GM18499 (cell line): ENCODE results near the gene MIPEP.

ENCODE experiments used
- ATAC-seq: cut with Tn5 transposase; IDR thresholded peaks from one replicate; pipeline ENCODE4 v1.9.1; 2021; ENCODE audit warnings: moderate number of reproducible peaks; ENCODE audit not compliant: insufficient read depth, unreplicated experiment

MIPEP gene

GRCh38 chr13:23725922-23726321, 163.3 kb downstream of the MIPEP start:
- no peak for ATAC-seq

DNA sequence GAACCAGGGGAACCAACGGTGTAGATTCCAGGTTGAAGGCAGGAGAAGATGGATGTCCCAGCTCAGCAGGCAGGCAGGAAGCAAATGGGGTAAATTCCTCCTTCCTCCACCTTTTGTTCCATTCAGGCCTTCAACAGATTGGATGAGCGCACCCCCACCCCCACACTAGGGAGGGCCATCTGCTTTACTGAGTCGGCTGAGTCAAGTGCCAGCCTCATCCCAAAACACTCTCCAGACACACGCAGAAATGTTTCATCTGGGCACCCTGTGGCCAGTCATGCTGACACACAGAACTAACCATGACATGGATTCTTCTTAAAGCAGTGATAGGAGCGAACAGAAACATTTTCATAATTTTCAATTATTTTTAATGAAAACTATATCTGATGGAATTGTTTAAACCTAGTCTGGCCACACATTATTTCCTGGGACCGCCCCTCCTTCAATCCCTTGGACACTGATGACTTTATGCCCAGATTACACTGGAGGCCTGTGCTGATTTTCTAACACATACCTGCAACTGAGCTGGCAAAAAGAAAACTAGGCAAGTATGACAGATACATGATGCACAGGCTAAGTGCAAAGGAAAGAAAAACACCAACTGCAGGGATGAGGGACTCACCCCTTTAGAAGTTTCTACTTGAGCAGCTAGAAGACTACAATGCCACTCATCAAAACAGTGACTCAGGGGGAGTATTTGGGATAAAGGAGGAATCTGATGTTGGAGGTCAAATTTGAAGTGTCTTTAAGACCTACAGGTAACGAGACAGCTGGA, 164.8 kb downstream of the MIPEP start:
- ATAC-seq = no peak

DNA sequence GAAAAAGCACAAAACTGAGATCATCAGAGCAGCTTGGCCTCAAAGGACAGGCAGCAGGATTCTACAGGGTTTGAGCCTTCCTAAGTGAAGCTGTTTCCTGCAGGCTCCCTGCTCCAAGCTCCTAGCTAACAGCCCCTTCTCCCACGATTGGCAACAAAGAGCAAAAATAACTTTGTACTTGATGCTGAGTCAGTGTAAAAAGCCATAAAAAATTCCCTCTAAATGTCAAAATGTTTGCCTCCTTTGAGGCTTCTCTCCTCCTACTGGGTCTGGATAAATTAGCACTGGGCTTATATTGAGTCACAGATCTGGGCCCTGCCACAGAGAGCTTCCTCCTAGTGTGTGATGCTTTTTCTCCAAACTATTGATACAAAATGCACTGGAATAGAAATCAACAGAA, 165.7 kb downstream of the MIPEP start:
- ATAC-seq = no peak

DNA sequence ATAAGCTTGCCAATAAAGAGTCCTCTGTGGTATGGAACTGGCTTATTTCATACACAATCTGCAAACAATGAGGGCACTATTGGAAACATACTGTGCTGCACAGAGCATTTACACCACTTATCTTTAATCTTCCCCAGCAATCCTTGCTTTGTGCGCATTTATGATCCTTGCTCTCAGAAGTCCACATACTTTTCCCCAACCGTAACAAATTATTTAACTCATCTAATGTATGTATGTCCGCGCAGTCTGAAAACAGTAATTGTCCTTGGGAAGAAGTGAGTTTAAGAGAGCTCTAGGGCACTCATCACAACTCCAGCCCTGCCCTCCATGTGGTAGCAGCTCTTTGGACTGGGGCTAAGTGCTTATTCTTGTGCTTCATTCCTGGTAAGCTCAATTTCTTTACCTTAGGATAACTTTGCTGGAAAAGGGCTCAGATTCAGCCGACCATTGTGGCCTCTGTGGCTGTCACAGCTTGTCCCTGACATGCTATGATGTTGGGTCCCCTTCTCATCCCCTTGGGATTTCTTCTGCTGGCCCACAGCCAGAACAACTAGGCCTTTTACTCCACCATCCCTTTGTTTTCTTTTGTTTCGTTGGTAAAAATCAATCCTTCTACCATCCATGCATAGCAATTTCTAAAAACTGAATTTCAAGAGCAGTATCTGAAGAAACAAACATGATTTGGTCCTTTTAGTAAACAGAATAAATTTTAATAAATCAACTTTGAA, 166.3 kb downstream of the MIPEP start:
- ATAC-seq = no peak

GRCh38 chr13:23718996-23719395, 170.2 kb downstream of the MIPEP start:
- no peak for ATAC-seq

- ATAC-seq = no peak
Measured at GRCh38 chr13:23716401-23716800, 172.8 kb downstream of the MIPEP start.

DNA sequence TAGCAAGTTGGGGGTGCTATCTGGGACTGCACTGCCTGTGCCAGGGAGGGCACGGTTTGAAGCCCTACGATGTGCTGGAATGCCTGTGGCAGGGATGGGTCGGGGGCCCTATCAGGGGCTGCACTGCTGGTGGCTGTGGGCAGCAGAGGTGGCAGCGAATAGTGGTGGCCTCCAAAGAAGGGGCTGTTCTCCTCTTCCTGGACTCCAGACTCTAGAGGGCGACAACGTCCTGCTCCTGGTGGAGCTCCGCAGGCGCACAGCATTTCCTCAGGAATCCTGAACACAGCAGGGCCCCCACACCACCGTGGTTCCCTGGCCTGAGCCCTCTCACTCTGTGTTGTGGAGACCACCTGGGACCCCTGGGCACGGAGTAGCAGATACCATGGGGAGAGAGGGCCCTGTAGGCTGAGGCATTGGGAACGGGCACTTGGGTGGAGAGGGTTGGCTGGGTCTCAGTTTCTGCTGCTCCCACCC, 173.4 kb downstream of the MIPEP start:
- ATAC-seq = no peak

GRCh38 chr13:23715092-23715761, 174.0 kb downstream of the MIPEP start:
- ATAC-seq = no peak

DNA sequence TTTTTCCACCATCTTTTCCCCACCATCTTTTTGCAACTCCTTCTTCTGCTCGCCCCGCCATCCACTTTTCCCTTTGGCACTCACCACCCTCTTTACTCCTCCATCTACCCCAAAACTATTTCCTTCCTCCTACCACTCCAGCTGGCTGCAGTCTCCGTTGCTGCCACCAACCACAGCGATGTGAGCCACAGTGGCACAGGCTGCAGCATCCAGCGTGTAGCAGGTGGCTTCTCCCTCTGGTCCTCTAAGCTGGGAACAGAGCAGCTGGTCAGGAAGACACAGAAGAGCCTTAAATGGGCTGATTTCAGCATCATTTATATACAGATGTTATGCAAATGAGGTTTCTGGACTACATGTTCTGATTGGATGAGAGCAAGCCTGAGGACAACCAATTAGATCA, 174.5 kb downstream of the MIPEP start:
- ATAC-seq = no peak

GRCh38 chr13:23711355-23711754, 177.8 kb downstream of the MIPEP start:
- ATAC-seq = no peak

DNA sequence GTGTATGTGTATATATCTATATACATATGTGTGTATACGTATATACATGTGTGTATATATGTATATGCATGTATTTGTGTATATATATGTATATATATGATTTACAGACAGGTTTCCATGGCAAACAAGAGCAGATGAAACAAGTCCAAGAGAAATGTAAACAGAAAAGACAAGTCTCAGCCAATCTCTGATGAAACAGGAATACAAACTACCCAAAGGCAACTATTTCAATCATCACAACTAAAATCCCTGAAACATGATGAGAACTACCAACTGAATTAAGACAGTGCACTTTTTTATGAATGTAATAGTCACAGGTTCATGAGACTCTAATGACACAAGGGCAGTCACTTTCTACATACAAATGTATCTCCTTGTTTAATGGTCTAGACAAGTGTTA, 178.8 kb downstream of the MIPEP start:
- no peak for ATAC-seq

- no peak for ATAC-seq
Measured at GRCh38 chr13:23709536-23709935, 179.7 kb downstream of the MIPEP start.

GRCh38 chr13:23707674-23708073, 181.5 kb downstream of the MIPEP start:
- no peak for ATAC-seq

- ATAC-seq = no peak
Measured at GRCh38 chr13:23705583-23705982, 183.6 kb downstream of the MIPEP start.

GRCh38 chr13:23703246-23703860, 185.8 kb downstream of the MIPEP start:
- ATAC-seq = no peak

DNA sequence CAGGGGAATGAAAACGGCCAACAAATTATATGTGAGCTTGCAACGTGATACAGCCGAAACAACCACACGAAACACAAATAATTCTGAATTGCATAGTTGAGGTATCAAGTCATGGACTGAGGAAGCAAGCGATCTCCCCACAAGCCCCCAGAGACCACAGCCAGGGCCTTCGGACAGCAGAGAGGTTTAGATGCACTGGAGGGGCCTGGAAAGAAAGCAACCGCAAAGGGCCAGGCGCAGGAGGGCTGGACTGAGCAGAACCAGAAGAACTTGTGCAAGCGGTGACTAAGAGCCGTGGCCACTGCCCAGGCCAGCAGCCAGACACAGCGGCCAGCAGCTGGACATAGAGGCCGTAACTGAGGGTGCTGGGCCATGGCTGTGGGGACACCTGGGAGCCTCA, 187.6 kb downstream of the MIPEP start:
- ATAC-seq = no peak

- no peak for ATAC-seq
Measured at GRCh38 chr13:23701186-23701585, 188.0 kb downstream of the MIPEP start.

- no peak for ATAC-seq
Measured at GRCh38 chr13:23699271-23699670, 189.9 kb downstream of the MIPEP start.

DNA sequence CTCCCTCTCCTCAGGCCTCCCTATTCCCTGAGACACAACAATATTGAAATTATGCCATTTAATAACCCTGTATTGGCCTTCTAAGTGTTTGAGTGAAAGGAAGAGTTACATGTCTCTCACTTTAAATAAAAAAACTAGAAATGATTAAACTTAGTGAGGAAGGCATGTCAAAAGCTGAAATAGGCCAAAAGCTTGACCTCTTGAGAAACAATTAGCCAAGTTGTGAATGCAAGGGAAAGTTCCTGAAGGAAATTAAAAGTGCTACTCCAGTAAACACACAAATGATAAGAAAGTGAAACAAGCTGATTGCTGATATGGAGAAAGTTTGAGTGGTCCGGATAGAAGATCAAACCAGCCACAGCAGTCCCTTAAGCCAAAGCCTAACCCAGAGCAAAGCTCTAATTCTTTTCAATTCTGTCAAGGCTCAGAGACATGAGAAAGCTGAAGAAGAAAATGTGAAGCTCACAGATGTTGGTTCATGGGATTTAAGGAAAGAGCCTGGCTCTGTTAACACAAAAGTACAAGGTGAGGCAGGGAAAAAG, 191.4 kb downstream of the MIPEP start:
- ATAC-seq = no peak

GRCh38 chr13:23696610-23697009, 192.6 kb downstream of the MIPEP start:
- ATAC-seq = no peak
